PFSK-1 (cell line): ENCODE results near the gene EMX2.

ENCODE experiments used
- FOXP2 ChIP-seq: optimal IDR thresholded peaks from 2 replicates; pipeline ENCODE3; 2011; ENCODE audit warnings: borderline replicate concordance, control low read depth, inconsistent platforms; ENCODE audit not compliant: insufficient read depth; ENCODE audit errors: extremely low read length, extremely low read depth
- POLR2AphosphoS5 ChIP-seq: IDR thresholded peaks from 2 replicates; pipeline ENCODE4 v1.6.1; 2012; ENCODE audit warnings: low read depth, mild to moderate bottlenecking, control low read depth, low read length, moderate library complexity
- REST ChIP-seq, 2 experiments: IDR thresholded peaks; 2 replicates each; pipeline versions ENCODE4 v1.6.1 to v1.8.0; 2011 to 2012; ENCODE audit warnings: low read depth in 2 of 2, low read length in 2 of 2, control low read depth in 1 of 2, inconsistent platforms in 1 of 2, mild to moderate bottlenecking in 1 of 2, moderate library complexity in 1 of 2; ENCODE audit not compliant: insufficient read depth in 1 of 2
- SIN3A ChIP-seq: IDR thresholded peaks from 2 replicates; pipeline ENCODE4 v1.6.1; 2012; ENCODE audit warnings: mild to moderate bottlenecking, low read length, moderate library complexity, borderline replicate concordance; ENCODE audit not compliant: insufficient read depth
- TAF1 ChIP-seq: IDR thresholded peaks from 2 replicates; pipeline ENCODE4 v1.6.1; 2012; ENCODE audit warnings: low read length, control low read depth, borderline replicate concordance; ENCODE audit not compliant: insufficient read depth

EMX2 gene

GRCh38 chr10:117570880-117571279 is 28.3 kb downstream of the EMX2 start:
- TF ChIP-seq TAF1 (no peak), SIN3A (no peak), POLR2AphosphoS5 (no peak), REST (IDR thresholded peaks at IDR 0.05; ENCODE audit: insufficient read depth in 1 of 2, low read depth in 2 of 2, low read length in 2 of 2) (no peak), FOXP2 (no peak)

DNA sequence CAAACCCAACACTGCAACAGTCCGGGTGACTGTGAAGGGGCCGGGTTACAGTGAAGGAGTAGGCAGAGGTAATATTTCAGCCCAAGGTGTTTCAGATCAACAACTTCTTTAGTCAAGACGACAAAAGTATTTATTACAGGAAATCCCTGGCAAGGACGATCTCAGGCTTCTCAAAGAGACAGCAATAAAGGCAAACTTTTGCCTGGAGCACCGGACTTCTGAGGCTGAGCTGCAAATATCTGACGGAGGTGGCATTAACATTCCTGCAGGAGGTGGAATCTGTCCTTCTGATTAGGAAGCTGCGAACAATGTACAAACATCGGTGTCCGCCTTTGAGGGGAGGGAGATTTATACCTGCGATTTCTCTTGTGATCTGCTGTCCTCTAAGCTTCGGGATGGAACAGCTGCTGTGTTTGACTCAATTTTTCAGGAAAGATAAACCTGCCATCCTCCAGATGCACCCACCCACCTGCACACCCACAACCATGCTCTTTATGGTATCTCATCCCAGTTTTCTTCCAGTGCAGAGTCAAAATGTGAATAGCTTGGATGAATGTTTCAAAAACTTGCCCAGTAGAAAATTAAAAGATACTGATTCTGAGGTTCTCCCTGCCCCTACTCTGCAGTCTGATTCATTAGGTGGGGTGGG is 32.1 kb downstream of the EMX2 start:
- no peak for TF ChIP-seq POLR2AphosphoS5
- no peak for TF ChIP-seq FOXP2
- TF ChIP-seq SIN3A, result no peak
- no peak for TF ChIP-seq TAF1
- TF ChIP-seq REST (IDR thresholded peaks at IDR 0.05; ENCODE audit: insufficient read depth in 1 of 2, low read depth in 2 of 2, low read length in 2 of 2), result no peak

DNA sequence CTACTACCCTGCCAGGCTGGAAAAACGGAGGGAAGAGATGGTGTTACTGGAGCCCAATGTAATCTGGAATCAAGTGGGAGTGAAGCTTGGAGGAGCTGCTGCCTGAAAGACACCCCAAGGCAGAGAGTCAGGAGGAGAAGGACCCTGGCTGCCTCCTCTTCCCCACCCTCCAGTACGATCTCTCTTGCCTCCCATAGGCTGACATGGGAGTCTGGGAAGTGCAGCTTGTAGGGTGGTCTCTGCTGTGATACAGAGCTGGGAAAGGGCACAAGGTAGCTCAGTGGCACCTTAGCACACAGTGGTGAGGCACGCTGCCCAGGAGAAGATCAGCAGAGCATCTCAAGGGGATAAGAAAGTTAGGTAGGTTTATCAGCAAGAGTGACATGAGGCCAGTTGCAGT is 35.9 kb downstream of the EMX2 start:
- TF ChIP-seq TAF1 (no peak), FOXP2 (no peak), POLR2AphosphoS5 (no peak), REST (IDR thresholded peaks at IDR 0.05; ENCODE audit: insufficient read depth in 1 of 2, low read depth in 2 of 2, low read length in 2 of 2) (no peak), SIN3A (no peak)

GRCh38 chr10:117578999-117579590 is 36.5 kb downstream of the EMX2 start:
- TF ChIP-seq TAF1 (no peak), POLR2AphosphoS5 (no peak), SIN3A (no peak), REST (IDR thresholded peaks at IDR 0.05; ENCODE audit: insufficient read depth in 1 of 2, low read depth in 2 of 2, low read length in 2 of 2) (no peak)

- TF ChIP-seq REST (IDR thresholded peaks at IDR 0.05; ENCODE audit: insufficient read depth in 1 of 2, low read depth in 2 of 2, low read length in 2 of 2) (no peak), TAF1 (no peak), FOXP2 (no peak), SIN3A (no peak), POLR2AphosphoS5 (no peak)
Observed at GRCh38 chr10:117581961-117582360, 39.4 kb downstream of the EMX2 start.
